H1 (cell line): ENCODE results near the gene PARD3. TPM values are rescaled to one million over a fixed set of nuclear protein-coding genes. Genes with fewer than 3 reads are reported as not detected.

ENCODE experiments used
- POU5F1 ChIP-seq: IDR thresholded peaks from 2 replicates; pipeline ENCODE4 v1.6.1; 2011; ENCODE audit warnings: low read depth, mild to moderate bottlenecking, low read length, moderate library complexity
- RAD21 ChIP-seq, 2 experiments: IDR thresholded peaks in 1 of 2; conservative IDR thresholded peaks in 1 of 2; 2 replicates each; pipeline ENCODE4 v1.6.1; 2011; ENCODE audit warnings: low read depth in 2 of 2, low read length in 2 of 2, improper control_type of control experiment in 1 of 2, inconsistent platforms in 1 of 2, mild to moderate bottlenecking in 1 of 2, moderate library complexity in 1 of 2
- RFX5 ChIP-seq: IDR thresholded peaks from 2 replicates; pipeline ENCODE4 v1.6.1; 2011; ENCODE audit warnings: low read depth, low read length, improper control_type of control experiment, borderline replicate concordance
- SIN3A ChIP-seq, 2 experiments: IDR thresholded peaks in 1 of 2; conservative IDR thresholded peaks in 1 of 2; 2 replicates each; pipeline ENCODE4 v1.6.1; 2011 to 2012; ENCODE audit warnings: low read length in 2 of 2, improper control_type of control experiment in 1 of 2, low read depth in 1 of 2, mild to moderate bottlenecking in 1 of 2
- TAF7 ChIP-seq: optimal IDR thresholded peaks from 2 replicates; pipeline ENCODE3; 2011; ENCODE audit warnings: low read depth, mild to moderate bottlenecking, inconsistent platforms, low read length, moderate library complexity, borderline replicate concordance
- TCF12 ChIP-seq: IDR thresholded peaks from 2 replicates; pipeline ENCODE4 v1.6.1; 2011; ENCODE audit warnings: low read depth, mild to moderate bottlenecking, low read length
- polyA plus RNA-seq, 7 experiments: library from polyadenylated mRNA; depleted of rRNA in 3 of 7; stranded (reverse) in 5 of 7; unstranded in 2 of 7; fragments of >200 nt in 5 of 7; fragments of 200-250 nt in 2 of 7; gene quantifications; 1 replicate in 5 of 7; 2 replicates in 1 of 7; 4 replicates in 1 of 7; pipeline versions ENCODE4 v1.2.1 to v1.2.3, GENCODE V29; 2011 to 2013; ENCODE audit warnings: missing spikeins in 2 of 7, mixed read lengths in 2 of 7
- total RNA-seq: library from RNA; stranded (reverse); fragmentation: NEBNext Ultra II Directional; extraction: Animal tissue kit (Norgen Biotek cat#: 25700); gene quantifications from 2 replicates; pipeline ENCODE4 v1.2.1, GENCODE V29; 2021

Gene PARD3
- total and polyA plus RNA-seq, 2 of the 8 experiments (the other 6 are each of a cell fraction or from before 2014, with no cell fraction given) = 19.7 to 49.1 TPM

- TF ChIP-seq RFX5 = no peak
- no peak for TF ChIP-seq TAF7
- TF ChIP-seq RAD21 (IDR thresholded peaks at IDR 0.05 in 1 of 2, conservative IDR thresholded peaks at IDR 0.05 in 1 of 2; ENCODE audit: low read depth in 2 of 2, low read length in 2 of 2) = no peak
- no peak for TF ChIP-seq TCF12
- TF ChIP-seq POU5F1 = no peak
- TF ChIP-seq SIN3A (conservative IDR thresholded peaks at IDR 0.05 in 1 of 2, IDR thresholded peaks at IDR 0.05 in 1 of 2; ENCODE audit: low read depth in 1 of 2, low read length in 2 of 2) = no peak
Measured at GRCh38 chr10:34464591-34464990, 350.5 kb downstream of the PARD3 start (continued).
